Brain pericyte (primary cell): ENCODE measurements around the gene LDHD.

Experiments
- DNase-seq: peaks from one replicate; pipeline ENCODE4 v3.0.0-alpha.2; 2012; ENCODE audit warnings: low read depth, low spot score

Gene LDHD

GRCh38 chr16:75062135-75062975, 54.2 kb downstream of the LDHD start:
- DNase-seq: no peak
